GM19240 (cell line): ENCODE measurements around the gene PTPN23.
"Not testable (repeated sequence)": the region's sequence is repeated elsewhere in the genome, so short reads cannot be mapped to it uniquely, and the experiment has no call there.

Experiments
- DNase-seq: peaks from one replicate; pipeline ENCODE4 v3.0.0; 2011; ENCODE audit warnings: low spot score; ENCODE audit not compliant: insufficient read length

The PTPN23 gene, protein sequence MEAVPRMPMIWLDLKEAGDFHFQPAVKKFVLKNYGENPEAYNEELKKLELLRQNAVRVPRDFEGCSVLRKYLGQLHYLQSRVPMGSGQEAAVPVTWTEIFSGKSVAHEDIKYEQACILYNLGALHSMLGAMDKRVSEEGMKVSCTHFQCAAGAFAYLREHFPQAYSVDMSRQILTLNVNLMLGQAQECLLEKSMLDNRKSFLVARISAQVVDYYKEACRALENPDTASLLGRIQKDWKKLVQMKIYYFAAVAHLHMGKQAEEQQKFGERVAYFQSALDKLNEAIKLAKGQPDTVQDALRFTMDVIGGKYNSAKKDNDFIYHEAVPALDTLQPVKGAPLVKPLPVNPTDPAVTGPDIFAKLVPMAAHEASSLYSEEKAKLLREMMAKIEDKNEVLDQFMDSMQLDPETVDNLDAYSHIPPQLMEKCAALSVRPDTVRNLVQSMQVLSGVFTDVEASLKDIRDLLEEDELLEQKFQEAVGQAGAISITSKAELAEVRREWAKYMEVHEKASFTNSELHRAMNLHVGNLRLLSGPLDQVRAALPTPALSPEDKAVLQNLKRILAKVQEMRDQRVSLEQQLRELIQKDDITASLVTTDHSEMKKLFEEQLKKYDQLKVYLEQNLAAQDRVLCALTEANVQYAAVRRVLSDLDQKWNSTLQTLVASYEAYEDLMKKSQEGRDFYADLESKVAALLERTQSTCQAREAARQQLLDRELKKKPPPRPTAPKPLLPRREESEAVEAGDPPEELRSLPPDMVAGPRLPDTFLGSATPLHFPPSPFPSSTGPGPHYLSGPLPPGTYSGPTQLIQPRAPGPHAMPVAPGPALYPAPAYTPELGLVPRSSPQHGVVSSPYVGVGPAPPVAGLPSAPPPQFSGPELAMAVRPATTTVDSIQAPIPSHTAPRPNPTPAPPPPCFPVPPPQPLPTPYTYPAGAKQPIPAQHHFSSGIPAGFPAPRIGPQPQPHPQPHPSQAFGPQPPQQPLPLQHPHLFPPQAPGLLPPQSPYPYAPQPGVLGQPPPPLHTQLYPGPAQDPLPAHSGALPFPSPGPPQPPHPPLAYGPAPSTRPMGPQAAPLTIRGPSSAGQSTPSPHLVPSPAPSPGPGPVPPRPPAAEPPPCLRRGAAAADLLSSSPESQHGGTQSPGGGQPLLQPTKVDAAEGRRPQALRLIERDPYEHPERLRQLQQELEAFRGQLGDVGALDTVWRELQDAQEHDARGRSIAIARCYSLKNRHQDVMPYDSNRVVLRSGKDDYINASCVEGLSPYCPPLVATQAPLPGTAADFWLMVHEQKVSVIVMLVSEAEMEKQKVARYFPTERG (N-terminal part only)

DNA sequence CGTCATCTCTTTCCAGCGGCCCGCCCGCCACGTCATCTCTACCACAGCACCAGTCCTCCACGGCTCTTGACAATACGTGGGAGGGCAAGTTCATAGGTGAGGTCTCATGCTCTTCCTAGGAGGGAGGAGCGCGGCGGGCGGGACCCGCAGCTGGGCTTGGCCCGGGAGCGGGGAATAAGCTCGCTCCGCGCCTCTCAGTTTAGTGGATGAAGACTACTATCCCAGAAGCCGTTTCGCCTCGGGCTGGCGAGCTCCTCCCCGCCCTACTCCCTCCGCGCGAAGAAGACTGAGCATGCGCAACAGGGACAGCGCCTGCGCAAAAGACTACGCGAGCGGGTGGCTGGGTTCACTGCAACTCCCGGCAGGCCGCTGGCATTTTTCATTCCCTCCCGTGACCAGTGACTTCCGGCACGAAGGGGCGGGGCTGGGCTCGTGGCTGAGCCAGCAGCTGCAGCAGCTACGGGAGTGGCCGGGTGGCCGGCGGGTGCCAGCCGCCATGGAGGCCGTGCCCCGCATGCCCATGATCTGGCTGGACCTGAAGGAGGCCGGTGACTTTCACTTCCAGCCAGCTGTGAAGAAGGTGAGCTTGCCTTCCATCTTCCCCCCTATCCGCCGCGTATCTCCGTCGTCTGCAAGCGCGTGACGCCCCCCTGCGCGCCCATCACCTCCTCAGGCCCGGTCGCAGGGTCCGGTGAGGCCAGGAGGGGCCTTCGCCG, at the start of gene PTPN23:
Gene PTPN23 (plus strand): TSS at position 421 of the 716 bp plus-strand sequence. CDS start 76 bp downstream, at position 497.
- DNase-seq = peak; percentile 89

DNA sequence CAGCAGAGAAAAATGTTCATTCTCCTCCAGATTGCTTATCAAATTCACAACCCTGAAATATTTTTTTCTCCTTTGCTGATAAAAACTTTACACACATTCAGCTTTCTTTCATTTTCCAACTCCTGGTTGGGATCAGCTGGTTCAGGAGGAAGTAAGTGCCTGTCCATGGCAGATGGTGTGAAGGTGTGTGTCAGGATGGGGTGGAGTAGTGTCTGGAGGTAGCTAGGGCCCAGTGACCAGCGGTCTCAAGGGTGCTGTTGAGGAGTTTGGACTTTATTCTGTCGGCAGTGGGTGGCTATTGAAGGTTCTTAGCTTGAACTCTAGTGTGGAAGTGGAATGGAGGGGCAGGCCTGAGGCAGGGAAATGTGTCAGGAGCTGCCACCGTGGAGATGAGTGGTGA, 46.9 kb upstream of the PTPN23 start:
- no peak for DNase-seq

DNA sequence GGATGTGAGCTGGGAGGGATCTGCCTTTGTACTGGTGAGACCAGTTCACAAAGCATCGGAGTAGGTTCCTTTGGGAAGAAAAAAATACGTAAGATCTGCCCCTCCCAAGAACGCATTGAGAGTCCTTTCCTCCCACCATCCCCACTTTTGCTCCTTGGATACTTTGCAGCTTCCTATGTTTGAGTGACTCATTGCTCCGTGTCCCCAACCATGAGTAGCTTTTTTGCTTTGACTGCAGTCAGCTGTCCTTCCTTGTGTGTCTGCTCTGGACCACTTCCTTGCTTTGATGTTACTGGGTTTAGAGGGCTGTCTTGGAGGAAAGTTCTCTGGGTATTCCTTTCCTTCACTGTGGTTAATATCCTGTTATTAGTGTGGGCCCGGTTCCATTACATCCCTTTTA, 43.2 kb upstream of the PTPN23 start:
- DNase-seq = no peak

DNA sequence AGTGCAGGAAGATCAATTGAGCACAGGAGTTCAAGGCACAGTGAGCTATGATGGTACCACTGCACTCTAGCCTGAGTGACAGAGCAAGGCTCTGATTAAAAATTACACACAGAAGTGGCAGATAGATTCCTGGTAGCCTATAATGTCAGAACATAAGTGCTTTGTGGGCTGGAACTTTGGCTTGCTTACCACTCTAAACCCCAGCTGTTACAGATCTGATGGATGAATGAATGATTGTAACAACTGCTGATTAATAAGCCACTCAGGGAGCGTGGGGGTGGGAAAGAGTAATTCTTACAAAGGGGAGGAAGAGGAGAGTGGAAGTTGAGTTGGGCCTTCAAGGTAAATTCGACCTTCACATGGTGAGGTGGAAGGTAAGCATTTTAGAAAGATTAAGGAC, 40.9 kb upstream of the PTPN23 start:
- no peak for DNase-seq

DNA sequence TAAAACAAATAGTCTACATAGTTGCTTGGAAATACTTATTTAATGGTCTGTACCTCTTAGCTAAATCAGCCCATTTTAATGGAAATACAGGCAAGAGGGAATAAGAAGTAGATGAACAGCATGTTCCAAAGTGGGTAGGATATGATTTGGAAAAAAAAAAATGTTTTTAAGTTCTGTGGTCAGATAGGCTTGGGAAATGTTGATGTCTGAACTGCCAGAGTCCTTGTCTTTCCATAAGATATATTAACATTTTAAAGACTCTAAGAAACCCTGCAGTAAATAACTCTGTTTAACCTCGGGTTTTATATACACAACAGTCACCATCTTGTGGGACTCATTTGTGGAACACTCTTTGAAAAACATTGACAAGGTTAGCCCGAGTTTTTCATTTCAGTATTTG, 40.0 kb upstream of the PTPN23 start:
- no peak for DNase-seq

DNA sequence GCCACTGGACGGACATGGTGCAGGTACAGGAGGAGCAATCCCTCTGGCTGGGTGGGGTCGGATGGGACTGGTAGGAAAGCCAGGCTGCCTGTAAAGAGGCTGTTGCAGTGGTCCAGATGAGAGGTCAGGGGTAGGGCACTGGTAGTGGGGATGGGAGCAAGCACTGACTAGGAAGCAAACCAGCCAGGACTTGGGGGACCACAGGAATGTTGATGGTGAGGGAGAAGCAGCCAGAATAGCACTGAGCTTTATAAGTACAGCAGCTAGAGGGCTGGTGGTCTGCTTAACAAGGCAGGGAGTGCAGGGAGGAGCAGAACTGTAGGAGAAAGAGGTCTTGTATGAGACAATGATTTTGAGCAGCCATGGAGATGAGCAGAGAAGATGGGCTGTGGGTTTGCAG, 38.7 kb upstream of the PTPN23 start:
- no peak for DNase-seq

DNA sequence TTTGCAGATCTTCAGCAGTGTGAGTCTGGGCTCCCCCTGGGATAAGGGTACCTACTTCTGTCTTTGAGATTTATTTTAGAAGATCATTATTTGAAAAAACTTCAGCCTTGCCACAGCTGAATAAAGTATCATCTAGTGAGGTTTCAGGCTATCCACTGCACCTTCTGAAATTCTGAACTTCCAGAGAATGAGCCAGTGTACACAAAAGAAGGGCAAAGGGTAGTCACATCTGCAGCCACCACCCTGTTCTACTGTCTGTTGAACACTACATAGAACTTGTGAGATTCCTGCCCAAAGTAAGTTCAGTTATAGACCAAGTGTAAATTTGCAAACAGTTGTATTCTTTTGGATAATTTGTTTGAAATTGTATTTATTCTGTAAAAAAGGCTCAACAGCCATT, 38.0 kb upstream of the PTPN23 start:
- no peak for DNase-seq

DNA sequence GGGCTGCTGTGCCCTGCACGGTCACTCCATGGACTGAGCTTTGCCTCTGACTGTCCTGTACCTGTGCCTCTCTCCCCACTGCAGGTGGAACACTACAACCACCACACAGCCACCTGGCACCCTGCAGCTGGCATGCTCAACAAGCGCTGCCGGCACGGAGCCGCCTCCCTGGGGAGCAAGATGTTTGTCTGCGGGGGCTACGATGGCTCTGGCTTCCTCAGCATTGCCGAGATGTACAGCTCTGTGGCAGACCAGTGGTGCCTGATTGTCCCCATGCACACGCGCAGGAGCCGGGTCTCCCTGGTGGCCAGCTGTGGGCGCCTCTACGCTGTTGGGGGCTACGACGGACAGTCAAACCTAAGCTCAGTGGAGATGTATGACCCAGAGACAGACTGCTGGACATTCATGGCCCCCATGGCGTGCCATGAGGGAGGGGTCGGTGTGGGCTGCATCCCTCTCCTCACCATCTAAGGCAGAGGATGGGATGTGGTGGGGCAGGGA, 37.3 kb upstream of the PTPN23 start:
- DNase-seq = no peak

DNA sequence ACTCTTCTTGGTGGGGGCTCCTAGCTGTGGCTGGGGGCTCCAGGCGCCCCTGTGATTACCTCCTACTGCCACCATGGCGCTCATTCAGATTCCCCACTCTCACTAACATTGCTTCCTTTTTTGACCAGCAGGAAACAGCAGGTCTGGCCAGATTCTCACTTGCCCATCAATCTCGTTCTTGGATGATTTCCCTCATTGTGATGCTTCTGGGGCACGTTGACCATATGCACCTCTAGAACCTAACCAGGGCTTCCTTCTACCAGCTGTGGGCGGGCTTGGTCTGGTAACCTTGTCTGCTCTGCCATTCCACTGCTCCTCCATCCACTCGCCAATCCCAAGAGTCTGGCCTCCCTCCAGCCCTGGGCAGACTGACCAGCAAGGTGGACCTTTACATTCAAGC, 35.9 kb upstream of the PTPN23 start:
- DNase-seq = no peak

DNA sequence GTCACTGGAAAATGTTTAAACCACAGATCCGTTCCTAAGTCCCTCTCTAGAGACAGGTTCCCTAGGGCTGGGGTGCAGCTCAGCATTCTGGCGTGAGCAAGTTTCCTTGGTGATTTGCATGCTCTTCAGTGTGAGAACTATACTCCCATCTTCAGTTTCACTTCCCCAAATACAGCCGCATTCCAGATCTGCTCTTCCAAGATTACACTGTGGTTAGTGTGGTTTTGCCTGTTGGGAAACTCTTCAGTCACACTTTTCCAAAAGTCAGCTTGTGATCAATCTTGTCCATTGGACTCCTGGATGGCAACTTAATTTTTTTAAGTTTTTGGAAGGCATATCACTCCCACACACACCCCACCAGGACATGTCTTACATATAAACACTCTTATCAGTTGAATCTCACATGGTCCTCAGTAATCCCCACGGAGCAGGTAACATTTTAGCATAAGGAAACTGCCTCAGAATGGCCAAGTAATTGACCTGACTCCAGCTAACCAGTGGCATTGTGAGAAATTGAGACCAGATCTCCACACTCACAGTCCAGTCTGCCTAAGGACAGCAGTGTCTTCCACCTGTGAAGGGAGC, 33.5 kb upstream of the PTPN23 start:
- DNase-seq = peak; percentile 75

DNA sequence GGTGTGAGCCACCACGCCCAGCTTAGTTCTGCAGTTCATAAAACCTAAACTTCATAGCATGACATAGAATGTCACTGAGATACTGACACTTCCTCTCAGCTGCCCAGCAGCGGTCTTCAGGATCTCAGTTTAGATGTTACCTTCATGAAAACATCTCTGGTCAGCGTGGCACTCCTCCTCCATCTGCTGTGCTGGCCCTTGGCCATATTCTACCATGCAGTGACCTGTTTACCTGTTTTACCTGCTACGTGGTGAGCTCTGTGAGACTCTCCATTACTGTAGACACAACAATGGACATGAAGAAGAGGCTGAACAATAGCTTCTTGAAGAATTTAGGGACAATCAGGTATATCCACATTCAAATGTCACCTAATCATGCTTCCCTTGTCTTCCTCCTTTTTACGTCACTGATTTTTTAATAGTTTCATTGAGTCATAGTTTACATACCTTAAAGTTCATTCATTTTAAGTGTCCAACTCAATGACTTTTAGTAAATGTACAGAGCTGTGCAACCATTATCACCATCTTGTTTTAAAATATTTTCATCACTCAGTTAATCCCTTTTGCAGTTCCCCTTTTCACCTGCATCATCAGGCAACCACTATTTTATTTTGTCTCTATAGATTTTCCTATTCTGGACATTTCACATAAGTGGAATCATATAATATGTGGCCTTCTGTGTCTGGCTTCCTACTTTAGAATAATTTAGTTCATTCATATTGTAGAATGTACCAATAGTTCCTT, 32.2 kb upstream of the PTPN23 start:
- no peak for DNase-seq

DNA sequence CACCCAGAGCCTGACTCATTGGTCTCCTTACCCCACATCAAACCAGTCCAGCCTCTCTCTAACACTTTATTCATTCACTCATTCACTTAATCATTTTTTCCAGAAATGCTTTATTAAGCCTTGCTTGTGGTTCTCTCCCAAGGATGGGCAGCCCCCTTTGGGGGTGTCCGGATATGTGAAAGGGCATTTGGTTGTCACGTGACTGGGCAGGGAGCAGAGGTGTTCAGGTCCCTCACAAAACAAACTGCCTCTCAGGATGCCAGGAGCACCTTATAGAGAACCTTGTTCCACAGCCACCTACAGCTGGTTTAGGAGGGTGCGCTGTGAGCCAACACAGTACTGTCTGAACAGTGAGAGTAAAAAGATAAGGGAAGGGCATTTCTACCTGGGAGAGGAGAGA, 25.8 kb upstream of the PTPN23 start:
- DNase-seq = no peak

DNA sequence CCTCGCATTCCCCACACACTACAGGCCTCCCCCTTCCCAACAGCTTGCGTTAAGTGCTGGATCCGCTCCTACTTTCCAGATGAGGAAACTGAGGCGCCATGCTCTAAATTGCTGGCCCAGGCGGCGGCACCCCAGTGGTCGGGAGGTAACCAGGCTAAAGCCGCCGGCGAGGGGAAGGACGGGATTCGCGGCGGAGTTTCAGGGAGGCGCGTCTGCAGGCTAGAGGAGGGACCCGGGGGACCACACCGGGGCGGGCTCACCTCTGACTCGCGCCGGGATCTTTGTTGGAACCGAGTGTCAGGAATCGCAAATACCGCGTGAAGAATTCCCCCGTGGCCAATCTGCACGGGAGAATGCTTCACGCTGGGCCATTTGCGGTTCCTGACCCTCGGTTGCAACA, 24.6 kb upstream of the PTPN23 start:
- DNase-seq = no peak

DNA sequence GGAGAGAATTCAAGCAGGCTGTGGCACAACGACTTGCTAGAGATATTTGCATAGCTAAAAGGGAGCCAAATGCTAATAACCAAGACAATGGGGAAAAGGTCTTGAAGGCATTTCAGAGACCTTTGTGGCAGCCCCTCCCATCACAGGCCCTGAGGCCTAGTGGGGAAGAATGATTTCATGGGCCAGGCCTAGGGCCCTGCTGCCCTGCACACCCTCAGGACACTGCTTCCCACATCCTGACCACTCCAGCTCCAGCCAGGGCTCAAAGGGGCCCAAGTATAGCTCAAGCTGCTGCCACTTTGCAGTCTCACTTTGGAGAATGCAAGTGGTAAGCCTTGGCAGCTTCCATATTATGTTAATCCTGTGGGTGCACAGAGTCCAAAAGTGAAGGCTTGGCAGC, 21.5 kb upstream of the PTPN23 start:
- DNase-seq = no peak

DNA sequence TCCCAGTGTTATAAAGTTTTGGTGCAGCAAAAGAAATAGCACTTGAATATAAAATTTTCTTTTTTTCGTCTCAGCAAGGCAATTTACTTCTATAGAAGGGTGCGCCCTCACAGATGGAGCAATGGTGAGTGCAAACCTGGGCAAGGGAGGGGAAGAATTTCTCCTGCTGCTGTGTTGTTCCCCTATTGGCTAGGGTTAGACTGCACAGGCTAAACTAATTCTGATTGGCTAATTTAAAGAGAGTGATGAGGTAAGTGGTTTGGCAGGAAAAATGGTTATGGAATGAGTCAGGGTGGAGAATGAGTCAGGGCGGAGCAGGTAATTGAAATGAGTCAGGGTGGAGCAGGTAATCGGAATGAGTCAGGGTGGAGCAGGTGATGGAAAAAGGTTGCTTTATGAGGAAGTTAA, 20.7 kb upstream of the PTPN23 start:
- not testable (repeated sequence) for DNase-seq

DNA sequence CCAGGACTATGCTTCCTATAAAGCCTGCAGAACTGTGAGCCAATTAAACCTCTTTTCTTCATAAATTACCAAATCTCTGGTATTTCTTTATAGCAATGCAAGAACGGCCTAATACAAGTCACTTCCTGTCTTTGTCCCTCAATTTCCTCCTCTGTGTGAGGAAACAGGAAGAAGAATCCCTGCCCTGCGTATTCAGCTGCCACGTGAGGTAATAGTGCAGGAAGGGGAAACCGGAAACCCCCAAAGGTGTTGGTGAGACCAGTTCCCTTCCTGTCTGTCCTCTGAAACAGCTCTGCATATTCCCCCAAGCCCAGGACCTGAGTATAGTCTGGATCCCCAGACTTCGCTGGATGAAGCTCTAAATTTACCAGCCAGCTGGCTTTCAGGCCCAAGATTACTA, 18.1 kb upstream of the PTPN23 start:
- no peak for DNase-seq

DNA sequence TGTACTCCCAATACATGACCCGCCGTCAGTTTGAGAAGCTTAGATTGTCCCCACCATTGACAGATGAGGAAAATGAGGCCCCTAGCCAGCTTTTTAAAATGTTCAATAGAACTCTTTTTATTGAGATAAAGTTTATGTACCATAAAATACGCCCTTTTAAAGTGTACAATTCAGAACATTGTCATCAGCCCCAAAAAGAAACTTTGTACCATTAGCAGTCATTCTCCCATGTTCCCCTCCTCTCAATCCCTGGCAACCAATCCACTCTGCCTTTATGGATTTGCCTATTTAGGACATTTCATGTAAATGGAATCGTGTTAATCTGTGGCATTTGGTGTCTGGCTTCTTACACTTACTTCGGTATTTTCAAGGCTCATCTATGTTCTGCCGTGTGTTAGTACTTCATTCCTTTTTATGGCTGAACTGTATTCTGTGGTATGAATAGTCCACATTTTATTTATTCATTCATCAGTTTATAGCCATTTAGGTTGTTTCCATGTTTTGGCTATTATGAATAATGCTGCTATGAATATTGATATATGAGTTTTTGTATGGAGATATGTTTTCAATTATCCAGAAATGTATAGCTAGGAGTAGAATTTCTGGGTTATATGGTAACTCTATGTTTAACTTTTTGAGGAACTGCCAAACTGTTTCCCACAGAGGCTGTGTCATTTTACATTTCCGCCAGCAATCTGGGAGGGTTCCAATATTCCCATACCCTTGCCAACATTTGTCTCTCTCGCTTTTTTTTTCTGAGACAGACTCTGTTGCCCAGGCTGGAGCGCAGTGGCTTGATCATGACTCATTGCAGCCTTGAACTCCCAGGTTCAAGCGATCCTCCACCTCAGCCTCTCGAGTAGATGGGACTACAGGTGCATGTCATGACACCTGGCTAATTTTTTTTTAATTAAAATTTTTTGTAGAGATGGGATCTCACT, 15.3 kb upstream of the PTPN23 start:
- DNase-seq = no peak

DNA sequence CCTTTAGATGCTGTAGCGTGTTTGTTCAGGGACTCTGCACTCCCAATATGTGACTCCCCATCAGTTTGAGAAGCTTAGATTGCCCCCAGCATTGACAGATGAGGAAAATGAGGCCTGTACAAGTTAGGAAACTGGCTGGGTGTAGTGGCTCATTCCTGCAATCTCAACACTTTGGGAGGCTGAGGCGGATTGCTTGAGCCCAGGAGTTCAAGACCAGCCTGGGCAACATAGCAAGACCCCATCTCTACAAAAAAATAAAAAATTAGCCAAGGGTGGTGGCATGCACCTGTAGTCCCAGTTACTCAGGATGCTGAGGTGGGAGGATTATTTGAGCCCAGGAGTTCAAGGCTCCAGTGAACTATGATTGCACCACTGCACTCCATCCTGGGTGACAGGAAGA, 14.0 kb upstream of the PTPN23 start:
- DNase-seq = no peak

DNA sequence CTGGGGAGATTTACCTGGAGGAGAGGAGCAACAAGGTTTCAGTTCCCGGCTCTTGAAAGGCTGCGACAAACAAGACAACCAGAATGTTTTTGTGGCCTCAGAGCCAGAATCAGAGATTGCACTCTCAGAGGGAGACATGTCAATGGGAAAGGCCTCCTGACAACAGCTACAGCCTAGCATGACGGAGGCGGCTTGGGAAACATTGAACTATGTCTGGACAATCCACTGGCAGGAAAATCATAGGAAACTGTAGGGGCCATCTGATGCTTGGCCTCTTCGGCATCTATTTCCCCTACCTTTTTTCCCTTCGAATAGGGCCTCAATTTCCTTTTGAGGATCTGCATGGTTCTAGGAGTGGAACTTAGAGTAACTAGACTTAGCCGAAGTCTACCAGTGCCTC, 13.2 kb upstream of the PTPN23 start:
- DNase-seq = no peak
